OCI-LY1 (cell line): Measurements from ENCODE around the gene PLXNA2.

Experiments
- H2AFZ ChIP-seq: fragments of 200-600 bp; sonication (generic), shearing (Covaris generic); 2 replicates; pipeline ENCODE4 v1.6.0; 2014; ENCODE audit warnings: antibody characterized with exemption, mild to moderate bottlenecking, low read length
- H3F3A ChIP-seq: fragments of 200-600 bp; sonication (generic), shearing (Covaris generic); 2 replicates; pipeline ENCODE4 v1.6.0; 2014; ENCODE audit warnings: mild to moderate bottlenecking, antibody characterized with exemption, low read length, moderate library complexity; ENCODE audit not compliant: insufficient read depth
- H3K27ac ChIP-seq: fragments of 200-600 bp; sonication (generic); 2 replicates; pipeline ENCODE4 v1.5.1; 2014; ENCODE audit warnings: low read length, mixed run types, mild to moderate bottlenecking, low read depth; ENCODE audit not compliant: poor library complexity, severe bottlenecking
- H3K27me3 ChIP-seq: fragments of 200-600 bp; sonication (generic); 2 replicates; pipeline ENCODE4 v1.6.0; 2014; ENCODE audit warnings: antibody characterized with exemption, mild to moderate bottlenecking, low read length, moderate library complexity; ENCODE audit not compliant: insufficient read depth
- H3K36me3 ChIP-seq: fragments of 200-600 bp; sonication (generic); 2 replicates; pipeline ENCODE4 v1.6.1; 2014; ENCODE audit warnings: mild to moderate bottlenecking, antibody characterized with exemption, low read length, moderate library complexity, mixed read lengths; ENCODE audit not compliant: insufficient read depth
- H3K4me1 ChIP-seq: fragments of 200-600 bp; sonication (generic); 2 replicates; pipeline ENCODE4 v1.5.1; 2014; ENCODE audit warnings: mild to moderate bottlenecking, low read length, moderate library complexity; ENCODE audit not compliant: insufficient read depth, severe bottlenecking
- H3K4me2 ChIP-seq: fragments of 200-600 bp; sonication (generic), shearing (Covaris generic); 2 replicates; pipeline ENCODE4 v1.6.1; 2014; ENCODE audit warnings: low read length
- H3K4me3 ChIP-seq: fragments of 200-600 bp; sonication (generic); 2 replicates; pipeline ENCODE4 v1.5.1; 2014; ENCODE audit warnings: low read length, low read depth, mild to moderate bottlenecking, mixed read lengths; ENCODE audit not compliant: poor library complexity, severe bottlenecking
- H3K79me2 ChIP-seq: fragments of 200-600 bp; shearing (Covaris generic); 2 replicates; pipeline ENCODE4 v1.6.1; 2016; ENCODE audit warnings: mixed run types, low read length, mixed read lengths; ENCODE audit not compliant: insufficient read depth
- H3K9ac ChIP-seq: fragments of 200-600 bp; sonication (generic), shearing (Covaris generic); 2 replicates; pipeline ENCODE4 v1.6.1; 2014; ENCODE audit warnings: mild to moderate bottlenecking, low read length, mixed read lengths
- H3K9me2 ChIP-seq: fragments of 200-600 bp; sonication (generic), shearing (Covaris generic); 2 replicates; pipeline ENCODE4 v1.6.1; 2014; ENCODE audit warnings: low read depth, mild to moderate bottlenecking, low read length, mixed read lengths
- H3K9me3 ChIP-seq: fragments of 200-600 bp; shearing (Covaris generic); 2 replicates; pipeline ENCODE4 v1.6.1; 2014; ENCODE audit warnings: low read length, mixed read lengths
- H4K20me1 ChIP-seq: fragments of 200-600 bp; sonication (generic), shearing (Covaris generic); 2 replicates; pipeline ENCODE4 v1.6.0; 2016; ENCODE audit warnings: mild to moderate bottlenecking, low read length; ENCODE audit not compliant: insufficient read depth
- CTCF ChIP-seq: fragments of 200-600 bp; sonication (generic), shearing (Covaris generic); IDR thresholded peaks from 2 replicates; pipeline ENCODE4 v1.5.1; 2017; ENCODE audit warnings: mild to moderate bottlenecking, antibody characterized with exemption, low read length, moderate library complexity, mixed read lengths
- EZH2 ChIP-seq: fragments of 200-600 bp; sonication (generic), shearing (Covaris generic); IDR thresholded peaks from 2 replicates; pipeline ENCODE4 v1.8.0; 2017; ENCODE audit warnings: borderline replicate concordance, mixed run types, mild to moderate bottlenecking, antibody characterized with exemption, low read length, moderate library complexity, mixed read lengths

The PLXNA2 gene

GRCh38 chr1:208118841-208119606 is 125.2 kb downstream of the PLXNA2 start:
- Histone ChIP-seq H4K20me1 (no peaks in the 10 kb centered on the region), H3K4me2 (no peak overlapping the region), H3K79me2 (no peaks in the 10 kb centered on the region), H3K4me1 (no peaks in the 10 kb centered on the region), H3K9me3 (no peaks in the 10 kb centered on the region), H2AFZ (no peak overlapping the region), H3K27ac (no peak overlapping the region), H3F3A (no peaks in the 10 kb centered on the region), H3K27me3 (no peaks in the 10 kb centered on the region), H3K9me2 (no peaks in the 10 kb centered on the region), H3K4me3 (no peak overlapping the region), H3K36me3 (no peaks in the 10 kb centered on the region), H3K9ac (no peak overlapping the region)
- TF ChIP-seq CTCF (no peak), EZH2 (no peak)

- Histone ChIP-seq H3K27ac (no peak overlapping the region), H3K36me3 (no peaks in the 10 kb centered on the region), H3K9me3 (no peaks in the 10 kb centered on the region), H2AFZ (no peak overlapping the region), H3K9ac (no peak overlapping the region), H3F3A (no peaks in the 10 kb centered on the region), H3K79me2 (no peaks in the 10 kb centered on the region), H3K4me1 (no peaks in the 10 kb centered on the region), H3K4me2 (no peak overlapping the region), H3K4me3 (no peak overlapping the region), H4K20me1 (no peaks in the 10 kb centered on the region), H3K27me3 (no peaks in the 10 kb centered on the region), H3K9me2 (no peaks in the 10 kb centered on the region)
- TF ChIP-seq CTCF (no peak), EZH2 (no peak)
These were observed 125.9 kb downstream of the PLXNA2 start for GRCh38 chr1:208118306-208118705.

GRCh38 chr1:208117826-208118225 is 126.4 kb downstream of the PLXNA2 start:
- H2AFZ ChIP-seq: no peak overlapping the region
- TF ChIP-seq CTCF (no peak), EZH2 (no peak)

More at GRCh38 chr1:208117826-208118225, 126.4 kb downstream of the PLXNA2 start:
- no peaks in the 10 kb centered on the region for H3K4me1 ChIP-seq
- H3K79me2 ChIP-seq: no peaks in the 10 kb centered on the region
- no peak overlapping the region for H3K9ac ChIP-seq
- no peak overlapping the region for H3K27ac ChIP-seq
- H4K20me1 ChIP-seq: no peaks in the 10 kb centered on the region
- no peaks in the 10 kb centered on the region for H3K9me2 ChIP-seq
- no peak overlapping the region for H3K4me2 ChIP-seq
- H3K9me3 ChIP-seq: no peaks in the 10 kb centered on the region
- no peak overlapping the region for H3K4me3 ChIP-seq
- H3F3A ChIP-seq: no peaks in the 10 kb centered on the region
- H3K27me3 ChIP-seq: no peaks in the 10 kb centered on the region
- H3K36me3 ChIP-seq: no peaks in the 10 kb centered on the region
